A549 (cell line): Measurements from ENCODE around the gene ABHD12. TPM values are rescaled to one million over a fixed set of nuclear protein-coding genes. Genes with fewer than 3 reads are reported as not detected.

Source experiments
- ATAC-seq, 2 experiments: fragments of 200-7000 bp in 1 of 2; fragments of >200 bp in 1 of 2; cut with Nextera tagmentation in 1 of 2; cut with Tn5 transposase in 1 of 2; 3 replicates each; pipeline versions ENCODE4 v1.8.0 to v1.9.1; 2018 to 2020; ENCODE audit warnings: mild to moderate bottlenecking in 1 of 2, moderate library complexity in 1 of 2
- CTCF ChIA-PET: fragments of 300-600 bp; sonication (Branson Sonifier 250); formaldehyde crosslinking; extraction: SDS; loops from one replicate; lab custom pipeline; 2021; ENCODE audit warnings: antibody characterized with exemption, inconsistent platforms; lab: Yijun Ruan, JAX
- POLR2A ChIA-PET: fragments of 350-600 bp; formaldehyde crosslinking; extraction: SDS; loops from one replicate; lab custom pipeline; 2021; ENCODE audit warnings: antibody characterized with exemption, inconsistent platforms; lab: Yijun Ruan, JAX
- DNase-seq, 2 experiments: peaks; one replicate each; pipeline versions ENCODE4 v3.0.0 to v3.0.0-alpha.2; 2011 to 2016; ENCODE audit warnings: low read depth in 1 of 2, low spot score in 1 of 2
- FAIRE-seq: peaks from 2 replicates; lab custom pipeline; 2011; peaks lifted over from hg19 to GRCh38; lab: Jason Lieb, UNC
- H3K27ac ChIP-seq, 2 experiments: fragments of >200 bp; sonication (Bioruptor Twin); formaldehyde crosslinking; 3 replicates each; pipeline ENCODE4 v1.5.1; 2016 to 2017
- H3K4me1 ChIP-seq: fragments of >200 bp; sonication (Bioruptor Twin); formaldehyde crosslinking; 3 replicates; pipeline ENCODE4 v1.6.1; 2016
- H3K4me2 ChIP-seq: fragments of >200 bp; sonication (Bioruptor Twin); formaldehyde crosslinking; 3 replicates; pipeline ENCODE4 v1.6.1; 2016
- H3K4me3 ChIP-seq: fragments of >200 bp; sonication (Bioruptor Twin); formaldehyde crosslinking; 3 replicates; pipeline ENCODE4 v1.5.1; 2016
- H3K9me3 ChIP-seq: fragments of >200 bp; sonication (Bioruptor Twin); formaldehyde crosslinking; 3 replicates; pipeline ENCODE4 v1.6.1; 2016
- BCL3 ChIP-seq: fragments of >200 bp; sonication (Bioruptor Twin); formaldehyde crosslinking; IDR thresholded peaks from 3 replicates; pipeline ENCODE4 v1.6.1; 2016
- CEBPB ChIP-seq, 2 experiments: fragments of >200 bp in 1 of 2; sonication (Bioruptor Twin) in 1 of 2; formaldehyde crosslinking in 1 of 2; IDR thresholded peaks; 2 replicates each; pipeline ENCODE4 v1.6.1; 2012 to 2016
- ELK1 ChIP-seq: fragments of 150-350 bp; IDR thresholded peaks from 2 replicates; pipeline ENCODE4 v1.6.1; 2014; ENCODE audit warnings: low read depth, mild to moderate bottlenecking, low read length
- FOSL2 ChIP-seq, 2 experiments: fragments of 450-650 bp in 1 of 2; fragments of >200 bp in 1 of 2; sonication (Bioruptor Twin) in 1 of 2; formaldehyde crosslinking; IDR thresholded peaks; 2 replicates each; pipeline versions ENCODE4 v1.5.0 to v1.6.1; 2016 to 2020; ENCODE audit warnings: mild to moderate bottlenecking in 1 of 2, moderate library complexity in 1 of 2
- HOXA7 ChIP-seq: fragments of 250-450 bp; sonication (Bioruptor Pico); IDR thresholded peaks from 2 replicates; pipeline ENCODE4 v1.5.0; 2020; ENCODE audit warnings: mild to moderate bottlenecking, moderate library complexity
- JUN ChIP-seq, 2 experiments: fragments of >200 bp; sonication (Bioruptor Twin); formaldehyde crosslinking; IDR thresholded peaks; 2 replicates in 1 of 2; 3 replicates in 1 of 2; pipeline ENCODE4 v1.6.1; 2016 to 2017
- KDM1A ChIP-seq: fragments of 200-600 bp; sonication (generic); IDR thresholded peaks from 2 replicates; pipeline ENCODE4 v1.6.1; 2016; ENCODE audit warnings: low read depth, mild to moderate bottlenecking
- KDM5A ChIP-seq: fragments of 200-600 bp; sonication (generic); IDR thresholded peaks from 2 replicates; pipeline ENCODE4 v1.6.1; 2016; ENCODE audit warnings: antibody characterized with exemption, mild to moderate bottlenecking
- MAX ChIP-seq: IDR thresholded peaks from 2 replicates; pipeline ENCODE4 v1.6.1; 2012
- MAZ ChIP-seq: fragments of 150-350 bp; IDR thresholded peaks from 2 replicates; pipeline ENCODE4 v1.6.1; 2014; ENCODE audit warnings: antibody characterized with exemption, low read depth, low read length, borderline replicate concordance
- NPAS2 ChIP-seq: fragments of 250-450 bp; sonication (Bioruptor Pico); IDR thresholded peaks from 2 replicates; pipeline ENCODE4 v1.8.0; 2022; ENCODE audit warnings: mild to moderate bottlenecking, moderate library complexity, borderline replicate concordance
- POLR2AphosphoS2 ChIP-seq: conservative IDR thresholded peaks from 2 replicates; pipeline ENCODE4 v1.6.1; 2012; ENCODE audit warnings: low read length, improper control_type of control experiment, inconsistent platforms
- RFX5 ChIP-seq: fragments of 450-650 bp; IDR thresholded peaks from 2 replicates; pipeline ENCODE4 v1.7.1; 2014; ENCODE audit warnings: antibody characterized with exemption, mild to moderate bottlenecking, moderate library complexity
- RNF2 ChIP-seq: fragments of 200-600 bp; sonication (generic); IDR thresholded peaks from 2 replicates; pipeline ENCODE4 v1.6.1; 2016; ENCODE audit warnings: low read depth, mild to moderate bottlenecking, antibody characterized with exemption, moderate library complexity, borderline replicate concordance
- SMC3 ChIP-seq: fragments of >200 bp; sonication (Bioruptor Twin); formaldehyde crosslinking; IDR thresholded peaks from 3 replicates; pipeline ENCODE4 v1.6.1; 2018; ENCODE audit warnings: inconsistent platforms
- SREBF2 ChIP-seq: fragments of 450-650 bp; IDR thresholded peaks from 2 replicates; pipeline ENCODE4 v1.6.1; 2014; ENCODE audit warnings: mild to moderate bottlenecking, moderate library complexity
- TP53 ChIP-seq: fragments of 250-450 bp; sonication (Bioruptor Pico); IDR thresholded peaks from 2 replicates; pipeline ENCODE4 v1.5.0; 2021; ENCODE audit warnings: mild to moderate bottlenecking, moderate library complexity
- USF2 ChIP-seq: fragments of 450-650 bp; IDR thresholded peaks from 2 replicates; pipeline ENCODE4 v1.6.1; 2014; ENCODE audit warnings: antibody characterized with exemption
- ZSCAN20 ChIP-seq: fragments of 250-450 bp; sonication (Bioruptor Pico); IDR thresholded peaks from 2 replicates; pipeline ENCODE4 v1.8.0; 2022; ENCODE audit warnings: mild to moderate bottlenecking, moderate library complexity
- WGBS: methylation state at CpG from one replicate; pipeline ENCODE4 v1.1.6; 2017; ENCODE audit errors: missing lambda C conversion rate; 5-methylcytosine and 5-hydroxymethylcytosine counted together
- polyA plus RNA-seq, 4 experiments: library from polyadenylated mRNA; depleted of rRNA in 3 of 4; stranded (reverse); fragments of >200 nt; fragmentation: RNase III in 1 of 4; extraction: RNeasy Plus Mini Kit Qiagen cat#74134 plus additional on column Dnase treatment in 1 of 4; gene quantifications; 2 replicates in 3 of 4; 3 replicates in 1 of 4; pipeline ENCODE4 v1.2.3, GENCODE V29; 2011 to 2017

Gene ABHD12
- polyA plus RNA-seq, 2 of the 4 experiments (the other 2 are of a cell fraction) = 54.3 to 101 TPM

- WGBS = 96% methylated on average over 5 of the region's 5 CpGs
- TF ChIP-seq USF2 = no peak
- ChIA-PET CTCF (interaction anchor here (0.7 to 1.4 kb wide), 2 partner anchors 20 to 64 kb away, joined by 3 to 5 read pairs; no protein-coding TSS in a partner anchor), POLR2A (no interaction called here)
- Histone ChIP-seq H3K4me2 (no peak overlapping the region), H3K4me3 (no peak overlapping the region), H3K9me3 (no peaks in the 10 kb centered on the region), H3K27ac (no peak overlapping the region), H3K4me1 (no peaks in the 10 kb centered on the region)
- no peak for DNase-seq
- ATAC-seq = no peak
- FAIRE-seq = no peak
Observed at GRCh38 chr20:25378189-25378883, 12.3 kb downstream of the ABHD12 start.

GRCh38 chr20:25376886-25377285 lies 13.7 kb downstream of the ABHD12 start:
- Histone ChIP-seq H3K4me2 (no peak overlapping the region), H3K9me3 (peaks cover 13% of the 10 kb centered on the region; the same call in 2 of the 3 replicates), H3K27ac (no peak overlapping the region), H3K4me1 (no peaks in the 10 kb centered on the region), H3K4me3 (no peak overlapping the region)
- POLR2A ChIA-PET = no interaction called here
- no peak for DNase-seq
- ATAC-seq = no peak
- CTCF ChIA-PET = interaction anchor here (1.3 kb wide), 1 partner anchor 9 kb away, joined by 4 read pairs; no protein-coding TSS in a partner anchor
- FAIRE-seq = no peak
- TF ChIP-seq ZSCAN20 = no peak
- TF ChIP-seq RFX5 = no peak
- no peak for TF ChIP-seq TP53 (CRISPR knock-in tag)
- no peak for TF ChIP-seq RNF2
- no peak for TF ChIP-seq KDM1A
- 60% methylated on average over 2 of the region's 2 CpGs for WGBS

- POLR2A ChIA-PET = no interaction called here
- H3K4me1 ChIP-seq = no peaks in the 10 kb centered on the region
- no peak for DNase-seq
- H3K4me3 ChIP-seq = no peak overlapping the region
- H3K27ac ChIP-seq = no peak overlapping the region
- H3K9me3 ChIP-seq = peaks cover 13% of the 10 kb centered on the region; the same call in 2 of the 3 replicates
- WGBS = 93% methylated on average over 4 of the region's 4 CpGs
- no peak for TF ChIP-seq CEBPB (IDR thresholded peaks at IDR 0.05)
- no peak for TF ChIP-seq SREBF2
- no peak for TF ChIP-seq SMC3
- TF ChIP-seq HOXA7 = no peak
- TF ChIP-seq BCL3 = no peak
- TF ChIP-seq JUN (IDR thresholded peaks at IDR 0.05) = no peak
- no peak for TF ChIP-seq MAZ
- no peak for TF ChIP-seq KDM5A
- TF ChIP-seq RFX5 = no peak
- no peak for TF ChIP-seq MAX
- no peak for TF ChIP-seq POLR2AphosphoS2
- no peak for TF ChIP-seq NPAS2
- no peak overlapping the region for H3K4me2 ChIP-seq
- FAIRE-seq = no peak
- ATAC-seq = no peak
- CTCF ChIA-PET = interaction anchor here (1.3 kb wide), 1 partner anchor 9 kb away, joined by 4 read pairs; no protein-coding TSS in a partner anchor
Observed at GRCh38 chr20:25376236-25376635, 14.4 kb downstream of the ABHD12 start.

GRCh38 chr20:25374842-25375241 lies 15.8 kb downstream of the ABHD12 start:
- H3K4me2 ChIP-seq = no peak overlapping the region
- DNase-seq (no peak), ATAC-seq (no peak), FAIRE-seq (no peak)
- CTCF ChIA-PET = no interaction called here
- peaks cover 13% of the 10 kb centered on the region; the same call in 2 of the 3 replicates for H3K9me3 ChIP-seq
- 91% methylated on average over 2 of the region's 2 CpGs for WGBS
- POLR2A ChIA-PET = no interaction called here
- TF ChIP-seq ELK1 = no peak
- TF ChIP-seq FOSL2 (IDR thresholded peaks at IDR 0.05) = no peak
- TF ChIP-seq FOSL2 (CRISPR knock-in tag; IDR thresholded peaks at IDR 0.05) = peak; percentile 11; the same call in 1 of the 2 replicates
- no peak overlapping the region for H3K4me3 ChIP-seq
- H3K4me1 ChIP-seq = no peaks in the 10 kb centered on the region
- H3K27ac ChIP-seq = no peak overlapping the region
